ENCODE measurements around the gene RSBN1. TPM values are rescaled to one million over a fixed set of nuclear protein-coding genes. Genes with fewer than 3 reads are reported as not detected.

RSBN1 gene
- total RNA-seq, 2 donors from 2014 or later, result 14.4 to 16.2 TPM

Other genes starting within 250 kb of the RSBN1 start
- gene PHTF1, start 53.0 kb downstream of the RSBN1 start, total RNA-seq, result 10 to 100 TPM; 12.0 to 13.2 TPM
- gene PTPN22, start 59.2 kb upstream of the RSBN1 start, total RNA-seq, result 1 to 10 TPM; 3.9 to 4.6 TPM
- gene BCL2L15, start 75.1 kb upstream of the RSBN1 start, total RNA-seq, result under 1 TPM; 0.32 to 0.57 TPM
- 10 to 100 TPM in 1 of 2 donors, 1 to 10 TPM in 1; 8.3 to 20.0 TPM for gene AP4B1, start 92.3 kb upstream of the RSBN1 start, total RNA-seq
- 1 to 10 TPM; 5.3 to 5.5 TPM for gene DCLRE1B, start 92.8 kb upstream of the RSBN1 start, total RNA-seq
- 10 to 100 TPM; 68.9 to 78.9 TPM for gene HIPK1, start 116.8 kb upstream of the RSBN1 start, total RNA-seq
- gene OLFML3, start 167.0 kb upstream of the RSBN1 start, total RNA-seq, result 100 to 1,000 TPM in 1 of 2 donors, 10 to 100 TPM in 1; 43.6 to 109 TPM

All from posterior vena cava (tissue), 2 donors.